Thyroid gland (tissue), 4 donors: ENCODE data around the gene RAPGEF1. TPM values are rescaled to one million over a fixed set of nuclear protein-coding genes. Genes with fewer than 3 reads are reported as not detected.

Experiments used
- DNase-seq, 2 donors: peaks; one replicate each; pipeline ENCODE4 v3.0.0-alpha.2; 2019
- H3K27ac ChIP-seq, 3 donors: fragments of 200-600 bp; sonication (generic); 1 replicate in 2 of 3; 2 replicates in 1 of 3; pipeline ENCODE4 v1.5.1; 2016 to 2019; ENCODE audit warnings: mild to moderate bottlenecking in 1 of 3, moderate library complexity in 1 of 3
- H3K27me3 ChIP-seq: fragments of 200-600 bp; sonication (generic); one replicate; pipeline ENCODE4 v1.5.1; 2019
- H3K36me3 ChIP-seq, 2 donors: fragments of 200-600 bp; sonication (generic); one replicate each; pipeline ENCODE4 v1.5.1; 2016 to 2019
- H3K4me1 ChIP-seq, 2 donors: fragments of 200-600 bp; sonication (generic); one replicate each; pipeline ENCODE4 v1.5.1; 2017 to 2019
- H3K4me3 ChIP-seq, 3 donors: fragments of 200-600 bp; sonication (generic); replicated peaks in 1 of 3; 1 replicate in 2 of 3; 2 replicates in 1 of 3; pipeline ENCODE4 v1.5.1; 2016; ENCODE audit warnings: mild to moderate bottlenecking in 1 of 3
- H3K9me3 ChIP-seq: fragments of 200-600 bp; sonication (generic); one replicate; pipeline ENCODE4 v1.5.1; 2017
- CTCF ChIP-seq, 6 experiments: fragments of 200-600 bp in 3 of 6; fragments of 450-650 bp in 3 of 6; sonication (generic) in 3 of 6; IDR thresholded peaks; one replicate each; pipeline ENCODE4 v1.5.1; 2016 to 2019; ENCODE audit warnings: antibody characterized with exemption in 6 of 6, mild to moderate bottlenecking in 2 of 6, inconsistent platforms in 1 of 6, moderate library complexity in 1 of 6
- POLR2A ChIP-seq, 2 donors: fragments of 450-650 bp; IDR thresholded peaks; one replicate each; pipeline ENCODE4 v1.6.1; 2017; ENCODE audit warnings: antibody characterized with exemption in 2 of 2, mild to moderate bottlenecking in 2 of 2, moderate library complexity in 1 of 2
- WGBS, 2 donors: methylation state at CpG; one replicate each; pipeline ENCODE4 v1.1.5; 2017; 5-methylcytosine and 5-hydroxymethylcytosine counted together
- intact Hi-C: fragments of 100-400 bp; cut with DNase I; formaldehyde crosslinking; loops from one replicate; pipeline ENCODE4 v1.15.1; 2023
- total RNA-seq, 4 donors: library from RNA; depleted of rRNA; stranded (reverse); fragments of >200 nt; gene quantifications; one replicate each; pipeline ENCODE4 v1.2.3, GENCODE V29; 2016

The RAPGEF1 gene
- total RNA-seq, 4 donors from 2014 or later: 39.6 to 52.5 (median 44.9) TPM

GRCh38 chr9:131566158-131566557 is 173.7 kb downstream of the RAPGEF1 start:
- 95 to 99% methylated on average over 3 of the region's 3 CpGs for WGBS, 2 donors
- no peaks in the 10 kb centered on the region for H3K36me3 ChIP-seq
- H3K27me3 ChIP-seq: no peaks in the 10 kb centered on the region
- H3K27ac ChIP-seq: no peak overlapping the region
- H3K4me3 ChIP-seq: no peak overlapping the region
- H3K4me1 ChIP-seq: no peaks in the 10 kb centered on the region
- intact Hi-C loops: no loop called here
- H3K9me3 ChIP-seq: no peaks in the 10 kb centered on the region
- TF ChIP-seq CTCF (IDR thresholded peaks at IDR 0.05) (no peak), POLR2A (IDR thresholded peaks at IDR 0.05) (no peak)
- no peak for DNase-seq

- Histone ChIP-seq H3K4me3 (no peak overlapping the region), H3K27ac (no peak overlapping the region), H3K36me3 (no peaks in the 10 kb centered on the region), H3K9me3 (no peaks in the 10 kb centered on the region), H3K4me1 (no peaks in the 10 kb centered on the region), H3K27me3 (no peaks in the 10 kb centered on the region)
- intact Hi-C loops: no loop called here
- WGBS, 2 donors: 92 to 94% methylated on average over 5 of the region's 5 CpGs
- TF ChIP-seq CTCF (IDR thresholded peaks at IDR 0.05) (no peak), POLR2A (IDR thresholded peaks at IDR 0.05) (no peak)
- DNase-seq: no peak
Measured at GRCh38 chr9:131565369-131565768, 174.5 kb downstream of the RAPGEF1 start.

- WGBS, 2 donors: 54 to 56% methylated on average over 9 of the region's 9 CpGs
- DNase-seq: no peak
- Histone ChIP-seq H3K36me3 (no peaks in the 10 kb centered on the region), H3K4me1 (no peaks in the 10 kb centered on the region), H3K27me3 (no peaks in the 10 kb centered on the region), H3K27ac (no peak overlapping the region), H3K9me3 (no peaks in the 10 kb centered on the region), H3K4me3 (no peak overlapping the region)
- intact Hi-C loops: no loop called here
- TF ChIP-seq CTCF (IDR thresholded peaks at IDR 0.05) (no peak), POLR2A (IDR thresholded peaks at IDR 0.05) (no peak)
Measured at GRCh38 chr9:131562032-131562959, 177.6 kb downstream of the RAPGEF1 start.

- no peak overlapping the region for H3K27ac ChIP-seq
- no peaks in the 10 kb centered on the region for H3K36me3 ChIP-seq
- 55 to 67% methylated on average over 1 of the region's 1 CpG for WGBS, 2 donors
- DNase-seq: no peak
- TF ChIP-seq CTCF (IDR thresholded peaks at IDR 0.05) (no peak), POLR2A (IDR thresholded peaks at IDR 0.05) (no peak)
- no peaks in the 10 kb centered on the region for H3K9me3 ChIP-seq
- H3K27me3 ChIP-seq: no peaks in the 10 kb centered on the region
- H3K4me1 ChIP-seq: no peaks in the 10 kb centered on the region
- H3K4me3 ChIP-seq: no peak overlapping the region
- intact Hi-C loops: no loop called here
Measured at GRCh38 chr9:131559421-131560000, 180.4 kb downstream of the RAPGEF1 start.
